ENCODE measurements around the gene RAB22A.

DNA sequence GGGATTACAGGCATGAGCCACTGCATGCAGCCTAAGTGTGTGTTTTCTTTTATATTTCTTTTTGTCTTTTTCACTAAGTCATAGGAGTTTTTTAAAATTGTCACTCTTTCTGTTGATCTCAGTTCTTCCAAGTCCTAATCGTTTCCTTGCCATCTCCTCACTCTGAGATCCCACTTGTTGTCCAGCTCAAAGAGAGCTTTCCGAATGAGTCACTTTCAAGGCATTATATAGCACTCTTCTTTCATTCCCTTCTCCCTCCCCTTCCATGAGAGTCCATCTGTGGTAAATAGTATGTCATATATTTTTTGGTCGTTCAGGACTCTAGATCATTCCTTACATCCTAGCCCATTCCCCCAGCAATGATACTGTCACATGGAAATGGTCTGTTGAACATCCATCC lies 83.8 kb downstream of the RAB22A start:
- TF ChIP-seq, protein P1, sequence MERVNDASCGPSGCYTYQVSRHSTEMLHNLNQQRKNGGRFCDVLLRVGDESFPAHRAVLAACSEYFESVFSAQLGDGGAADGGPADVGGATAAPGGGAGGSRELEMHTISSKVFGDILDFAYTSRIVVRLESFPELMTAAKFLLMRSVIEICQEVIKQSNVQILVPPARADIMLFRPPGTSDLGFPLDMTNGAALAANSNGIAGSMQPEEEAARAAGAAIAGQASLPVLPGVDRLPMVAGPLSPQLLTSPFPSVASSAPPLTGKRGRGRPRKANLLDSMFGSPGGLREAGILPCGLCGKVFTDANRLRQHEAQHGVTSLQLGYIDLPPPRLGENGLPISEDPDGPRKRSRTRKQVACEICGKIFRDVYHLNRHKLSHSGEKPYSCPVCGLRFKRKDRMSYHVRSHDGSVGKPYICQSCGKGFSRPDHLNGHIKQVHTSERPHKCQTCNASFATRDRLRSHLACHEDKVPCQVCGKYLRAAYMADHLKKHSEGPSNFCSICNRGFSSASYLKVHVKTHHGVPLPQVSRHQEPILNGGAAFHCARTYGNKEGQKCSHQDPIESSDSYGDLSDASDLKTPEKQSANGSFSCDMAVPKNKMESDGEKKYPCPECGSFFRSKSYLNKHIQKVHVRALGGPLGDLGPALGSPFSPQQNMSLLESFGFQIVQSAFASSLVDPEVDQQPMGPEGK (CRISPR knock-in tag; IDR thresholded peaks at IDR 0.05; ENCODE audit: borderline replicate concordance), result no peak
- TF ChIP-seq, protein P2, sequence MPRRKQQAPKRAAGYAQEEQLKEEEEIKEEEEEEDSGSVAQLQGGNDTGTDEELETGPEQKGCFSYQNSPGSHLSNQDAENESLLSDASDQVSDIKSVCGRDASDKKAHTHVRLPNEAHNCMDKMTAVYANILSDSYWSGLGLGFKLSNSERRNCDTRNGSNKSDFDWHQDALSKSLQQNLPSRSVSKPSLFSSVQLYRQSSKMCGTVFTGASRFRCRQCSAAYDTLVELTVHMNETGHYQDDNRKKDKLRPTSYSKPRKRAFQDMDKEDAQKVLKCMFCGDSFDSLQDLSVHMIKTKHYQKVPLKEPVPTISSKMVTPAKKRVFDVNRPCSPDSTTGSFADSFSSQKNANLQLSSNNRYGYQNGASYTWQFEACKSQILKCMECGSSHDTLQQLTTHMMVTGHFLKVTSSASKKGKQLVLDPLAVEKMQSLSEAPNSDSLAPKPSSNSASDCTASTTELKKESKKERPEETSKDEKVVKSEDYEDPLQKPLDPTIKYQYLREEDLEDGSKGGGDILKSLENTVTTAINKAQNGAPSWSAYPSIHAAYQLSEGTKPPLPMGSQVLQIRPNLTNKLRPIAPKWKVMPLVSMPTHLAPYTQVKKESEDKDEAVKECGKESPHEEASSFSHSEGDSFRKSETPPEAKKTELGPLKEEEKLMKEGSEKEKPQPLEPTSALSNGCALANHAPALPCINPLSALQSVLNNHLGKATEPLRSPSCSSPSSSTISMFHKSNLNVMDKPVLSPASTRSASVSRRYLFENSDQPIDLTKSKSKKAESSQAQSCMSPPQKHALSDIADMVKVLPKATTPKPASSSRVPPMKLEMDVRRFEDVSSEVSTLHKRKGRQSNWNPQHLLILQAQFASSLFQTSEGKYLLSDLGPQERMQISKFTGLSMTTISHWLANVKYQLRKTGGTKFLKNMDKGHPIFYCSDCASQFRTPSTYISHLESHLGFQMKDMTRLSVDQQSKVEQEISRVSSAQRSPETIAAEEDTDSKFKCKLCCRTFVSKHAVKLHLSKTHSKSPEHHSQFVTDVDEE (CRISPR knock-in tag; IDR thresholded peaks at IDR 0.05), result no peak

Data from SK-N-SH treated with all-trans-retinoic acid at 6 μM for 48 hours (cell line).